Measurements from ENCODE around the gene SLC12A7.

DNA sequence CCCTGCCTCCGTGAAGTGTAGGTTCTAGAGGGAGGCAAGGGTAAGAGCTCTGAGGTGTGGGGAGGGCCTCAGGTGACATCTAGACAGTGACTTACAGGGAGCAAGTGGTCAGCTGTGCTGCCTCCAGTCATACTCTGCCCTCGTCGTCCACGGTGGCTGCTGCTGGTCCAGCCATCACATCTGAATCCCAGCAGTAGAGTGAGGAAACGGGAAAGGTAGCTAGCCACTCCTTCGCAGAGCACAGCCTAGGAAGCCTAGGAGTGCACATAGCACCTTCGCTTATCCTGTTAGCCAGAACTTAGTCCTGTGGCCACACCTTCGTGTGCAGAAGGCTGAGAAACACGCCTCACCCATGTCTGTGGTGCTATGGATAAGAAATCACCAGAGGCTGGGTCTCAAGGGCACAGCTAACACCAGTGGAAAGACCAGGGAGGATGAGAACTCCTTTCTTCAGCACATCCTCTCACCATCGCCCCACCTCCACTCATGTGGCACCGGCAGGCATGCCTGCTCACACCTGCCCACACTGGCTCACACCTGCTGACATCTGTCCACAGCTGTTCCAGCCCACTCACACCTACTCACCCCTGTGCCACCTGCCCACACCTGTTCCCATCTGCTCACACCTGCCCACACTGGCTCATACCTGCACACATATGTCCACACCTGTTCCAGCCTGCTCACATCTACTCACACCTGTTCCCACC, 45.0 kb upstream of the SLC12A7 start:
- TF ChIP-seq, protein P1, sequence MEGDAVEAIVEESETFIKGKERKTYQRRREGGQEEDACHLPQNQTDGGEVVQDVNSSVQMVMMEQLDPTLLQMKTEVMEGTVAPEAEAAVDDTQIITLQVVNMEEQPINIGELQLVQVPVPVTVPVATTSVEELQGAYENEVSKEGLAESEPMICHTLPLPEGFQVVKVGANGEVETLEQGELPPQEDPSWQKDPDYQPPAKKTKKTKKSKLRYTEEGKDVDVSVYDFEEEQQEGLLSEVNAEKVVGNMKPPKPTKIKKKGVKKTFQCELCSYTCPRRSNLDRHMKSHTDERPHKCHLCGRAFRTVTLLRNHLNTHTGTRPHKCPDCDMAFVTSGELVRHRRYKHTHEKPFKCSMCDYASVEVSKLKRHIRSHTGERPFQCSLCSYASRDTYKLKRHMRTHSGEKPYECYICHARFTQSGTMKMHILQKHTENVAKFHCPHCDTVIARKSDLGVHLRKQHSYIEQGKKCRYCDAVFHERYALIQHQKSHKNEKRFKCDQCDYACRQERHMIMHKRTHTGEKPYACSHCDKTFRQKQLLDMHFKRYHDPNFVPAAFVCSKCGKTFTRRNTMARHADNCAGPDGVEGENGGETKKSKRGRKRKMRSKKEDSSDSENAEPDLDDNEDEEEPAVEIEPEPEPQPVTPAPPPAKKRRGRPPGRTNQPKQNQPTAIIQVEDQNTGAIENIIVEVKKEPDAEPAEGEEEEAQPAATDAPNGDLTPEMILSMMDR (IDR thresholded peaks at IDR 0.05; ENCODE audit: insufficient read depth, low read depth, low read length) = no peak
- no peak for TF ChIP-seq EZH2 (IDR thresholded peaks at IDR 0.05; ENCODE audit: insufficient read depth, low read length)

Measured in astrocyte (in vitro differentiated cells and primary cell).